ENCODE data around the gene KIFAP3.
A peak's percentile ranks its signal among the peaks of the same experiment; 100 is the strongest.

Gene KIFAP3

GRCh38 chr1:169885207-169885606, 189.3 kb downstream of the KIFAP3 start:
- H2BK120ac ChIP-seq (ENCODE audit: low read depth, low read length) = no peak overlapping the region
- H3K9me3 ChIP-seq (ENCODE audit: control insufficient read depth, low read length) = no peaks in the 10 kb centered on the region
- no peak overlapping the region for H4K91ac ChIP-seq (ENCODE audit: low read length)
- H4K8ac ChIP-seq (ENCODE audit: low read length) = no peak overlapping the region
- DNase-seq = no peak
- no peak overlapping the region for H3K23ac ChIP-seq (ENCODE audit: low read length in 2 of 2)
- H3K4me1 ChIP-seq (ENCODE audit: control insufficient read depth, insufficient read depth, low read depth, low read length) = peaks cover 2% of the 10 kb centered on the region
- no peak overlapping the region for H2BK15ac ChIP-seq (ENCODE audit: low read depth, poor library complexity, severe bottlenecking)
- WGBS = 100% methylated on average over 1 of the region's 2 CpGs
- no peak overlapping the region for H3K4me2 ChIP-seq (ENCODE audit: low read length, poor library complexity, severe bottlenecking)
- H3K27ac ChIP-seq (ENCODE audit: low read length, poor library complexity, severe bottlenecking) = no peak overlapping the region
- H2AFZ ChIP-seq (ENCODE audit: low read depth, low read length) = no peak overlapping the region
- no peak overlapping the region for H3K14ac ChIP-seq (ENCODE audit: low read length in 2 of 2)
- no peak overlapping the region for H3K4me3 ChIP-seq (ENCODE audit: insufficient read depth in 1 of 2, low read depth in 1 of 2, low read length in 2 of 2)
- no peak overlapping the region for H2BK12ac ChIP-seq (ENCODE audit: low read length in 2 of 2)
- H2AK5ac ChIP-seq (ENCODE audit: low read length, severe bottlenecking) = no peak overlapping the region
- peaks cover 21% of the 10 kb centered on the region for H3K79me1 ChIP-seq (replicated peaks; ENCODE audit: low read length, poor library complexity, severe bottlenecking)
- no peak overlapping the region for H3K9ac ChIP-seq (ENCODE audit: low read length)
- H3K18ac ChIP-seq (ENCODE audit: low read depth in 1 of 2, low read length in 2 of 2) = no peak overlapping the region
- H3K36me3 ChIP-seq (ENCODE audit: control insufficient read depth in 1 of 2, insufficient read depth in 2 of 2, low read depth in 1 of 2, low read length in 2 of 2) = peaks cover 25 to 55% of the 10 kb centered on the region in 2 experiments
- H2BK5ac ChIP-seq (ENCODE audit: low read depth, low read length, poor library complexity, severe bottlenecking) = no peak overlapping the region
- H3K4ac ChIP-seq (ENCODE audit: low read depth in 1 of 2, low read length in 2 of 2) = no peak overlapping the region
- no peaks in the 10 kb centered on the region for H3K27me3 ChIP-seq (ENCODE audit: control insufficient read depth in 1 of 2, insufficient read depth in 1 of 2, low read length in 2 of 2)

- no peak overlapping the region for H2AFZ ChIP-seq (ENCODE audit: low read depth, low read length)
Observed at GRCh38 chr1:169884634-169885033, 189.9 kb downstream of the KIFAP3 start.

GRCh38 chr1:169882039-169882511, 192.4 kb downstream of the KIFAP3 start:
- Histone ChIP-seq H3K4me1 (ENCODE audit: control insufficient read depth, insufficient read depth, low read depth, low read length) (peaks cover 2% of the 10 kb centered on the region), H3K14ac (ENCODE audit: low read length in 2 of 2) (no peak overlapping the region), H3K27ac (ENCODE audit: low read length, poor library complexity, severe bottlenecking) (no peak overlapping the region), H3K79me1 (replicated peaks; ENCODE audit: low read length, poor library complexity, severe bottlenecking) (peaks cover 26% of the 10 kb centered on the region), H4K91ac (ENCODE audit: low read length) (no peak overlapping the region), H3K27me3 (ENCODE audit: control insufficient read depth in 1 of 2, insufficient read depth in 1 of 2, low read length in 2 of 2) (no peaks in the 10 kb centered on the region), H2BK15ac (ENCODE audit: low read depth, poor library complexity, severe bottlenecking) (no peak overlapping the region), H3K4ac (ENCODE audit: low read depth in 1 of 2, low read length in 2 of 2) (no peak overlapping the region), H4K8ac (ENCODE audit: low read length) (no peak overlapping the region), H2BK5ac (ENCODE audit: low read depth, low read length, poor library complexity, severe bottlenecking) (no peak overlapping the region), H2BK12ac (ENCODE audit: low read length in 2 of 2) (no peak overlapping the region), H3K23ac (ENCODE audit: low read length in 2 of 2) (no peak overlapping the region), H3K9me3 (ENCODE audit: control insufficient read depth, low read length) (no peaks in the 10 kb centered on the region), H3K4me2 (ENCODE audit: low read length, poor library complexity, severe bottlenecking) (no peak overlapping the region), H3K9ac (ENCODE audit: low read length) (no peak overlapping the region), H3K4me3 (ENCODE audit: insufficient read depth in 1 of 2, low read depth in 1 of 2, low read length in 2 of 2) (no peak overlapping the region), H2BK120ac (ENCODE audit: low read depth, low read length) (no peak overlapping the region), H3K36me3 (ENCODE audit: control insufficient read depth in 1 of 2, insufficient read depth in 2 of 2, low read depth in 1 of 2, low read length in 2 of 2) (peaks cover 27 to 58% of the 10 kb centered on the region in 2 experiments), H2AK5ac (ENCODE audit: low read length, severe bottlenecking) (no peak overlapping the region), H3K18ac (ENCODE audit: low read depth in 1 of 2, low read length in 2 of 2) (no peak overlapping the region), H2AFZ (ENCODE audit: low read depth, low read length) (no peak overlapping the region)
- no peak for DNase-seq
- 95% methylated on average over 20 of the region's 20 CpGs for WGBS

More at GRCh38 chr1:169884634-169885033, 189.9 kb downstream of the KIFAP3 start:
- no peak overlapping the region for H4K91ac ChIP-seq (ENCODE audit: low read length)
- H3K9ac ChIP-seq (ENCODE audit: low read length) = no peak overlapping the region
- no peak overlapping the region for H4K8ac ChIP-seq (ENCODE audit: low read length)
- no peak for DNase-seq
- H3K36me3 ChIP-seq (ENCODE audit: control insufficient read depth in 1 of 2, insufficient read depth in 2 of 2, low read depth in 1 of 2, low read length in 2 of 2) = peaks cover 25 to 53% of the 10 kb centered on the region in 2 experiments
- H2AK5ac ChIP-seq (ENCODE audit: low read length, severe bottlenecking) = no peak overlapping the region
- H3K4me2 ChIP-seq (ENCODE audit: low read length, poor library complexity, severe bottlenecking) = no peak overlapping the region
- H2BK5ac ChIP-seq (ENCODE audit: low read depth, low read length, poor library complexity, severe bottlenecking) = no peak overlapping the region
- no peak overlapping the region for H2BK120ac ChIP-seq (ENCODE audit: low read depth, low read length)
- no peaks in the 10 kb centered on the region for H3K27me3 ChIP-seq (ENCODE audit: control insufficient read depth in 1 of 2, insufficient read depth in 1 of 2, low read length in 2 of 2)
- H3K79me1 ChIP-seq (replicated peaks; ENCODE audit: low read length, poor library complexity, severe bottlenecking) = peaks cover 21% of the 10 kb centered on the region
- no peaks in the 10 kb centered on the region for H3K9me3 ChIP-seq (ENCODE audit: control insufficient read depth, low read length)
- no peak overlapping the region for H2BK15ac ChIP-seq (ENCODE audit: low read depth, poor library complexity, severe bottlenecking)
- H3K27ac ChIP-seq (ENCODE audit: low read length, poor library complexity, severe bottlenecking) = no peak overlapping the region
- H3K18ac ChIP-seq (ENCODE audit: low read depth in 1 of 2, low read length in 2 of 2) = no peak overlapping the region
- H3K4me3 ChIP-seq (ENCODE audit: insufficient read depth in 1 of 2, low read depth in 1 of 2, low read length in 2 of 2) = no peak overlapping the region
- no peak overlapping the region for H3K23ac ChIP-seq (ENCODE audit: low read length in 2 of 2)
- H2BK12ac ChIP-seq (ENCODE audit: low read length in 2 of 2) = no peak overlapping the region
- H3K14ac ChIP-seq (ENCODE audit: low read length in 2 of 2) = no peak overlapping the region
- H3K4me1 ChIP-seq (ENCODE audit: control insufficient read depth, insufficient read depth, low read depth, low read length) = peaks cover 2% of the 10 kb centered on the region
- H3K4ac ChIP-seq (ENCODE audit: low read depth in 1 of 2, low read length in 2 of 2) = no peak overlapping the region

- Histone ChIP-seq H3K79me1 (replicated peaks; ENCODE audit: low read length, poor library complexity, severe bottlenecking) (peaks cover 23% of the 10 kb centered on the region), H3K27ac (ENCODE audit: low read length, poor library complexity, severe bottlenecking) (no peak overlapping the region), H3K4me3 (ENCODE audit: insufficient read depth in 1 of 2, low read depth in 1 of 2, low read length in 2 of 2) (no peak overlapping the region), H2BK5ac (ENCODE audit: low read depth, low read length, poor library complexity, severe bottlenecking) (no peak overlapping the region), H3K18ac (ENCODE audit: low read depth in 1 of 2, low read length in 2 of 2) (no peak overlapping the region), H3K4me2 (ENCODE audit: low read length, poor library complexity, severe bottlenecking) (no peak overlapping the region), H3K9me3 (ENCODE audit: control insufficient read depth, low read length) (no peaks in the 10 kb centered on the region), H2AK5ac (ENCODE audit: low read length, severe bottlenecking) (no peak overlapping the region), H4K8ac (ENCODE audit: low read length) (no peak overlapping the region), H3K9ac (ENCODE audit: low read length) (no peak overlapping the region), H2BK12ac (ENCODE audit: low read length in 2 of 2) (no peak overlapping the region), H4K91ac (ENCODE audit: low read length) (no peak overlapping the region), H3K36me3 (ENCODE audit: control insufficient read depth in 1 of 2, insufficient read depth in 2 of 2, low read depth in 1 of 2, low read length in 2 of 2) (peaks cover 22 to 62% of the 10 kb centered on the region in 2 experiments), H2BK15ac (ENCODE audit: low read depth, poor library complexity, severe bottlenecking) (no peak overlapping the region), H3K23ac (ENCODE audit: low read length in 2 of 2) (no peak overlapping the region), H3K4ac (ENCODE audit: low read depth in 1 of 2, low read length in 2 of 2) (no peak overlapping the region), H2BK120ac (ENCODE audit: low read depth, low read length) (no peak overlapping the region), H3K14ac (ENCODE audit: low read length in 2 of 2) (no peak overlapping the region), H3K4me1 (ENCODE audit: control insufficient read depth, insufficient read depth, low read depth, low read length) (no peaks in the 10 kb centered on the region), H3K27me3 (ENCODE audit: control insufficient read depth in 1 of 2, insufficient read depth in 1 of 2, low read length in 2 of 2) (no peaks in the 10 kb centered on the region), H2AFZ (ENCODE audit: low read depth, low read length) (no peak overlapping the region)
- WGBS = 64% methylated on average over 2 of the region's 4 CpGs
- DNase-seq = peak; percentile 33
Observed at GRCh38 chr1:169879034-169879840, 195.3 kb downstream of the KIFAP3 start.

Data from mesenchymal stem cell (in vitro differentiated cells and primary cell).